SK-N-MC (cell line): ENCODE measurements around the gene COX4I2.

Source experiments
- EZH2 ChIP-seq: fragments of 200-600 bp; sonication (generic); IDR thresholded peaks from one replicate; pipeline ENCODE4 v1.6.1; 2017; ENCODE audit warnings: antibody characterized with exemption
- FOXP2 ChIP-seq: optimal IDR thresholded peaks from 2 replicates; pipeline ENCODE3; 2011; ENCODE audit warnings: mild to moderate bottlenecking, moderate library complexity; ENCODE audit not compliant: insufficient read depth; ENCODE audit errors: extremely low read length, control extremely low read depth
- POLR2AphosphoS5 ChIP-seq: IDR thresholded peaks from 2 replicates; pipeline ENCODE4 v1.6.1; 2012; ENCODE audit warnings: mild to moderate bottlenecking, low read depth, low read length, borderline replicate concordance

DNA sequence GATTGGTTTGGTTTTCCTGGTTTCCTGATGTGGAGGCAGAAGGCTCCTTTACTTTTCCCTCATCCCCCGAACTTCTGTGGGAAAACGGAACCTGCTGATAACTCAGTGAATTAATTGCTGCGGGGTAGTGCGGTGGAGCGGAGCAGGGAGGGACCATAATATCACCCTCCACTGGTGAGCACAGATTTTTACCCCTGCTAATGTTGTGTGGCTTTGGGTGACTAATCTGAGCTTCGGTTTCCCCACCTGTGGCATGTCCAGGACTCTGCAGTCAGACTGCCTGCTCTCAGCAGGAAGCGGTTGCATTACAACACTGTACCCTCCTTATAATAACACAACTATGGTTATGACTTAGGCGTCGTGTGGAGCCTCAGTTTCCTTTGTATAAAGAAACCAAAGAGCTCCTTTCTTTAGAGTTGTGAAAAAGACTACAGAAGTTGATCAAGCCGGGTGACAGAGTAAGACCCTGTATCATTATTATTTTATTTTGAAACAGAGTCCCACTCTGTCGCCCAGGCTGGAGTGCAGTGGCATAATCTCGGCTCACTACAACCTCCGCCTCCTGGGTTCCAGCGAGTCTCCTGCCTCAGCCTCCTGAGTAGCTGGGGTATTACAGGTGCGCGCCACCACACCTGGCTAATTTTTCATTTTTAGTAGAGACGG, 34.8 kb upstream of the COX4I2 start:
- TF ChIP-seq EZH2 (no peak), POLR2AphosphoS5 (no peak), FOXP2 (no peak)
